ENCODE data around the gene TPO. TPM values are rescaled to one million over a fixed set of nuclear protein-coding genes. Genes with fewer than 3 reads are reported as not detected.
"Not testable (repeated sequence)": the region's sequence is repeated elsewhere in the genome, so short reads cannot be mapped to it uniquely, and the experiment has no call there.

Gene TPO
- total RNA-seq, 1 experiment from 2014 or later, result not detected

DNA sequence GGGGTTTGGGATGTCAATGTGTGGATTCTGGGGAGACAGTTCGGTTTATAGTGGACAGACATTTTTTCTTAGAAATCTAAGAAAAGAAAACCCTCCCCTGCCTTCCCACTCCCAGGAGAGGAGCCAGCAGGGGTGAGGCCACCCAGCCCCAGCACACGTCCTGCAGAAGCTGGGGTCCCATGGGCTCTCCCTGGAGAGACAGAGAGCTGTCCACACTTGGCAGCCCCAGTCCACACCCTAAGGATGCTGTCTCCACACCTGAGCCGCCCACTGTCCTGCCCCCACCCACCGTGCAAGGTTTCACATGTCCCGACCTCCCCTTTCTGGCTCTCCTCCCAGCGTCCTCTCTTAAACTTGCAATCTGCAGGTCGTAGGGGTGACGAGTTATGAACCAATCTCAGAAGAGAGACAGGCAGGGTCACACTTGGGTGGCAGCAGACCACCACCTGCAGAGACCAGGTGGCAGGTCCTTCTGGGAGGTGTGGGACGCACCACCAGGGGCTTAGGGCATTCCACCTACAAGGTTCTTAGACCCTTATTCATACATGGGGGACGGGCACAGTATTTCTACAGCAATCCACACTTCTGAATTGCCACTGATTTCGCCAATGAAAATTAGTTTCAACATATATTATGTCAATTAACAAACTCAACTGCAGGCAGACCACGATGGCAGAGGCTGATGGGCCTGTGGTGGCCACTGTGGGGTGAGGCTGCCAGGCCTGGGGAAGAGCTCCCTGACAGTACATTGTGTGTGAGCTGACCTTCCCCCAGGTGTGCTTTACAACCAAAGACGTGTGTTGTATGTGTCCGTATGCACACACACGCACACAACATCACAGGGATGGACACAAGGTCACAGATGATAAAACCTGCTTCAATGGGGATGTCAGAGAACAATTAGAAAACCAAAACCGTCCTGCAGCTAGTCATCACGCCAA is 158.5 kb downstream of the TPO start:
- POLR2A ChIA-PET, result no interaction called here
- CTCF ChIA-PET, result no interaction called here
- in situ Hi-C loops (cut with HindIII; ENCODE audit: low pct_unique_long_range_greater_than_20kb, low sequenced_read_pairs) (no loop called here), intact Hi-C loops (cut with micrococcal nuclease; ENCODE audit: unreplicated experiment) (no loop called here)
- no peak for ATAC-seq
- Histone ChIP-seq H3K4me1 (ENCODE audit: control insufficient read depth, insufficient read depth, low read length) (no peaks in the 10 kb centered on the region), H3K27me3 (ENCODE audit: control insufficient read depth, insufficient read depth, low read length) (no peaks in the 10 kb centered on the region), H3K9me3 (ENCODE audit: control insufficient read depth, insufficient read depth, low read depth, low read length) (no peaks in the 10 kb centered on the region), H3K27ac (ENCODE audit: low read length) (no peak overlapping the region), H3K4me3 (ENCODE audit: low read depth in 2 of 2, low read length in 2 of 2) (no peak overlapping the region), H3K36me3 (ENCODE audit: control insufficient read depth, insufficient read depth, low read length) (no peaks in the 10 kb centered on the region)
- TF ChIP-seq, protein P1, sequence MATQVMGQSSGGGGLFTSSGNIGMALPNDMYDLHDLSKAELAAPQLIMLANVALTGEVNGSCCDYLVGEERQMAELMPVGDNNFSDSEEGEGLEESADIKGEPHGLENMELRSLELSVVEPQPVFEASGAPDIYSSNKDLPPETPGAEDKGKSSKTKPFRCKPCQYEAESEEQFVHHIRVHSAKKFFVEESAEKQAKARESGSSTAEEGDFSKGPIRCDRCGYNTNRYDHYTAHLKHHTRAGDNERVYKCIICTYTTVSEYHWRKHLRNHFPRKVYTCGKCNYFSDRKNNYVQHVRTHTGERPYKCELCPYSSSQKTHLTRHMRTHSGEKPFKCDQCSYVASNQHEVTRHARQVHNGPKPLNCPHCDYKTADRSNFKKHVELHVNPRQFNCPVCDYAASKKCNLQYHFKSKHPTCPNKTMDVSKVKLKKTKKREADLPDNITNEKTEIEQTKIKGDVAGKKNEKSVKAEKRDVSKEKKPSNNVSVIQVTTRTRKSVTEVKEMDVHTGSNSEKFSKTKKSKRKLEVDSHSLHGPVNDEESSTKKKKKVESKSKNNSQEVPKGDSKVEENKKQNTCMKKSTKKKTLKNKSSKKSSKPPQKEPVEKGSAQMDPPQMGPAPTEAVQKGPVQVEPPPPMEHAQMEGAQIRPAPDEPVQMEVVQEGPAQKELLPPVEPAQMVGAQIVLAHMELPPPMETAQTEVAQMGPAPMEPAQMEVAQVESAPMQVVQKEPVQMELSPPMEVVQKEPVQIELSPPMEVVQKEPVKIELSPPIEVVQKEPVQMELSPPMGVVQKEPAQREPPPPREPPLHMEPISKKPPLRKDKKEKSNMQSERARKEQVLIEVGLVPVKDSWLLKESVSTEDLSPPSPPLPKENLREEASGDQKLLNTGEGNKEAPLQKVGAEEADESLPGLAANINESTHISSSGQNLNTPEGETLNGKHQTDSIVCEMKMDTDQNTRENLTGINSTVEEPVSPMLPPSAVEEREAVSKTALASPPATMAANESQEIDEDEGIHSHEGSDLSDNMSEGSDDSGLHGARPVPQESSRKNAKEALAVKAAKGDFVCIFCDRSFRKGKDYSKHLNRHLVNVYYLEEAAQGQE (IDR thresholded peaks at IDR 0.05; ENCODE audit: insufficient read depth in 1 of 2, low read depth in 2 of 2, low read length in 1 of 2), result no peak
- TF ChIP-seq TCF7L2 (IDR thresholded peaks at IDR 0.05; ENCODE audit: low read depth, low read length), result no peak
- TF ChIP-seq POLR2AphosphoS5 (IDR thresholded peaks at IDR 0.05; ENCODE audit: low read depth, low read length), result no peak
- no peak for TF ChIP-seq SIN3A (IDR thresholded peaks at IDR 0.05; ENCODE audit: borderline replicate concordance, insufficient read depth, low read depth, low read length)
- TF ChIP-seq, protein P2, sequence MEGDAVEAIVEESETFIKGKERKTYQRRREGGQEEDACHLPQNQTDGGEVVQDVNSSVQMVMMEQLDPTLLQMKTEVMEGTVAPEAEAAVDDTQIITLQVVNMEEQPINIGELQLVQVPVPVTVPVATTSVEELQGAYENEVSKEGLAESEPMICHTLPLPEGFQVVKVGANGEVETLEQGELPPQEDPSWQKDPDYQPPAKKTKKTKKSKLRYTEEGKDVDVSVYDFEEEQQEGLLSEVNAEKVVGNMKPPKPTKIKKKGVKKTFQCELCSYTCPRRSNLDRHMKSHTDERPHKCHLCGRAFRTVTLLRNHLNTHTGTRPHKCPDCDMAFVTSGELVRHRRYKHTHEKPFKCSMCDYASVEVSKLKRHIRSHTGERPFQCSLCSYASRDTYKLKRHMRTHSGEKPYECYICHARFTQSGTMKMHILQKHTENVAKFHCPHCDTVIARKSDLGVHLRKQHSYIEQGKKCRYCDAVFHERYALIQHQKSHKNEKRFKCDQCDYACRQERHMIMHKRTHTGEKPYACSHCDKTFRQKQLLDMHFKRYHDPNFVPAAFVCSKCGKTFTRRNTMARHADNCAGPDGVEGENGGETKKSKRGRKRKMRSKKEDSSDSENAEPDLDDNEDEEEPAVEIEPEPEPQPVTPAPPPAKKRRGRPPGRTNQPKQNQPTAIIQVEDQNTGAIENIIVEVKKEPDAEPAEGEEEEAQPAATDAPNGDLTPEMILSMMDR (IDR thresholded peaks at IDR 0.05), result no peak
- no peak for DNase-seq (ENCODE audit: low read depth, low spot score)
- BruUV-seq (replicated peaks), result no TSS peak

DNA sequence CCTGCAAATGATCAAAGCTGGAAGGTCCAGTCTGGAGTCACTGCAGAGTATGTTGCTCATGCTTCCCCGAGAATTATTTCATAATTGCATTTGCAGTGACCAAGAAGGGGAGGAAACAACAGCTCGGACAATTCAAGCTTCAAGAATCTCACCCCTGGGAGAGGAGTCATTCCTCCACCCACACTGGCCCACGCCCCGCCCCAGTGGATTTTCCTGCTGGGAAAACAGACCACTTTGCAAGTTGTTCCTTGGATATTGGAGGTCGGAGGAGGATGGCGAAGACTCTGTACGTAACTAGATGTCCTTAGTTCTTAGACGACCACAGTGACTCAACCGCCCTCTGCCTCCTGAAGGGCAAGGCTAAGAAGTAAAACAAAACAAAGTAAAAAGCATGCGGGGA is 159.4 kb downstream of the TPO start:
- ChIA-PET POLR2A (no interaction called here), CTCF (no interaction called here)
- Histone ChIP-seq H3K27ac (ENCODE audit: low read length) (peak overlapping the region; percentile 21; the same call in 1 of the 2 replicates), H3K36me3 (ENCODE audit: control insufficient read depth, insufficient read depth, low read length) (no peaks in the 10 kb centered on the region), H3K4me1 (ENCODE audit: control insufficient read depth, insufficient read depth, low read length) (no peaks in the 10 kb centered on the region), H3K27me3 (ENCODE audit: control insufficient read depth, insufficient read depth, low read length) (no peaks in the 10 kb centered on the region), H3K9me3 (ENCODE audit: control insufficient read depth, insufficient read depth, low read depth, low read length) (no peaks in the 10 kb centered on the region), H3K4me3 (ENCODE audit: low read depth in 2 of 2, low read length in 2 of 2) (no peak overlapping the region)
- no peak for DNase-seq (ENCODE audit: low read depth, low spot score)
- in situ Hi-C loops (cut with HindIII; ENCODE audit: low pct_unique_long_range_greater_than_20kb, low sequenced_read_pairs) (no loop called here), intact Hi-C loops (cut with micrococcal nuclease; ENCODE audit: unreplicated experiment) (no loop called here)
- TF ChIP-seq POLR2AphosphoS5 (IDR thresholded peaks at IDR 0.05; ENCODE audit: low read depth, low read length) (no peak), TCF7L2 (IDR thresholded peaks at IDR 0.05; ENCODE audit: low read depth, low read length) (no peak)
- no TSS peak for BruUV-seq (replicated peaks)
- ATAC-seq, result no peak

DNA sequence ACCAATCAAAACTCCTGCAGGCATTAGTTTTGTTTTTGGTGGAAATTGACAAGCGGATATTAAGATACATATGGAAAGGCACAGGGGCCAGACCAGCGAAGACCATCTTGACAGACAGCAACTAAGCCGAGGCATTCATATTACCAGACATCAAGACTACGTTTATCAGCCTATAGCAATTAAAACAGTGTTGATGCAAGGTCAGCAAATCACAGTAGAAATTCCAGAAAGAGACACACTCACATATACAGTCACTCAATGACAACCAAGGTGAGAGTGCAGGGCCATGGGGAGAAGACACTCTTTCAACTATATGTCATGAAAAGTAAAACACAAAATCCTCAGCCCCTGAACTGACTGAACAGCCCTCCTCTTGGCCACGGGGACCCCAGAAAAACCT is 164.6 kb downstream of the TPO start:
- TF ChIP-seq SIN3A (IDR thresholded peaks at IDR 0.05; ENCODE audit: borderline replicate concordance, insufficient read depth, low read depth, low read length) (no peak), TCF7L2 (IDR thresholded peaks at IDR 0.05; ENCODE audit: low read depth, low read length) (no peak)
- ChIA-PET CTCF (no interaction called here), POLR2A (no interaction called here)
- in situ Hi-C loops (cut with HindIII; ENCODE audit: low pct_unique_long_range_greater_than_20kb, low sequenced_read_pairs), result no loop called here
- Histone ChIP-seq H3K27ac (ENCODE audit: low read length) (peak overlapping the region; percentile 54; the same call in 1 of the 2 replicates), H3K9me3 (ENCODE audit: control insufficient read depth, insufficient read depth, low read depth, low read length) (no peaks in the 10 kb centered on the region), H3K4me1 (ENCODE audit: control insufficient read depth, insufficient read depth, low read length) (peaks cover 3% of the 10 kb centered on the region), H3K27me3 (ENCODE audit: control insufficient read depth, insufficient read depth, low read length) (no peaks in the 10 kb centered on the region), H3K36me3 (ENCODE audit: control insufficient read depth, insufficient read depth, low read length) (no peaks in the 10 kb centered on the region), H3K4me3 (ENCODE audit: low read depth in 2 of 2, low read length in 2 of 2) (no peak overlapping the region)
- ATAC-seq, result no peak
- BruUV-seq (replicated peaks), result no TSS peak
- intact Hi-C loops (cut with micrococcal nuclease; ENCODE audit: unreplicated experiment), result no loop called here
- no peak for DNase-seq (ENCODE audit: low read depth, low spot score)

DNA sequence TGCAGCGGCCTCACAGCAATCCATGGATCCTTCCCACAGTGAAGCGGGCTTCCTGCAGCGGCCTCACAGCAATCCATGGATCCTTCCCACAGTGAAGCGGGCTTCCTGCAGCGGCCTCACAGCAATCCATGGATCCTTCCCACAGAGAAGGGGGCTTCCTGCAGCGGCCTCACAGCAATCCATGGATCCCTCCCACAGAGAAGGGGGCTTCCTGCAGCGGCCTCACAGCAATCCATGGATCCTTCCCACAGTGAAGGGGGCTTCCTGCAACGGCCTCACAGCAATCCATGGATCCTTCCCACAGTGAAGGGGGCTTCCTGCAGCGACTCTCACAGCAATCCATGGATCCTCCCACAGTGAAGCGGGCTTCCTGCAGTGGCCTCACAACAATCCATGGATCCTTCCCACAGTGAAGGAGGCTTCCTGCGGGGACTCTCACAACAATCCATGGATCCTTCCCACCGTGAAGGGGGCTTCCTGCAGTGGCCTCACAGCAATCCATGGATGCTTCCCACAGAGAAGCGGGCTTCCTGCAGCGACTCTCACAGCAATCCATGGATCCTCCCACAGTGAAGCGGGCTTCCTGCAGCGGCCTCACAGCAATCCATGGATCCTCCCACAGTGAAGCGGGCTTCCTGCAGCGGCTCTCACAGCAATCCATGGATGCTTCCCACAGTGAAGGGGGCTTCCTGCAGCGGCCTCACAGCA is 168.1 kb downstream of the TPO start:
- DNase-seq (ENCODE audit: low read depth, low spot score); H3K36me3 ChIP-seq (ENCODE audit: control insufficient read depth, insufficient read depth, low read length); POLR2A ChIA-PET; H3K27ac ChIP-seq (ENCODE audit: low read length); H3K4me1 ChIP-seq (ENCODE audit: control insufficient read depth, insufficient read depth, low read length); intact Hi-C loops (cut with micrococcal nuclease; ENCODE audit: unreplicated experiment); in situ Hi-C loops (cut with HindIII; ENCODE audit: low pct_unique_long_range_greater_than_20kb, low sequenced_read_pairs); CTCF ChIA-PET; H3K4me3 ChIP-seq (ENCODE audit: low read depth in 2 of 2, low read length in 2 of 2); H3K27me3 ChIP-seq (ENCODE audit: control insufficient read depth, insufficient read depth, low read length); ATAC-seq; BruUV-seq (replicated peaks); H3K9me3 ChIP-seq (ENCODE audit: control insufficient read depth, insufficient read depth, low read depth, low read length): not testable (repeated sequence)

Data from Panc1 (cell line).